CD8-positive, alpha-beta memory T cell (primary cell): ENCODE measurements around the gene CDK7. TPM values are rescaled to one million over a fixed set of nuclear protein-coding genes. Genes with fewer than 3 reads are reported as not detected.

Experiments
- CTCF ChIA-PET: fragments of 350-600 bp; sonication (Branson Sonifier 250); formaldehyde crosslinking; loops from one replicate; lab custom pipeline; 2021; ENCODE audit warnings: antibody characterized with exemption; lab: Charles Lee
- POLR2A ChIA-PET: fragments of 350-600 bp; sonication (Branson Sonifier 250); formaldehyde crosslinking; loops from one replicate; lab custom pipeline; 2021; ENCODE audit warnings: antibody characterized with exemption; lab: Charles Lee
- DNase-seq, 5 donors: peaks; one replicate each; pipeline versions ENCODE4 v3.0.0 to v3.0.0-alpha.2; 2020 to 2022; ENCODE audit warnings: mixed read lengths in 1 of 5
- H3K27ac ChIP-seq: one replicate; pipeline ENCODE4 v1.7.0; 2013; ENCODE audit warnings: low read depth, mild to moderate bottlenecking, low read length, moderate library complexity
- H3K27me3 ChIP-seq: 2 replicates; pipeline ENCODE4 v1.7.0; 2013; ENCODE audit warnings: low read length, mild to moderate bottlenecking; ENCODE audit not compliant: insufficient read depth, poor library complexity, severe bottlenecking
- H3K36me3 ChIP-seq: 2 replicates; pipeline ENCODE4 v1.7.0; 2013; ENCODE audit warnings: mild to moderate bottlenecking, low read length, moderate library complexity; ENCODE audit not compliant: insufficient read depth
- H3K4me1 ChIP-seq: 2 replicates; pipeline ENCODE4 v1.7.0; 2013; ENCODE audit warnings: mild to moderate bottlenecking, low read length, moderate library complexity; ENCODE audit not compliant: insufficient read depth
- H3K4me3 ChIP-seq: 2 replicates; pipeline ENCODE4 v1.7.0; 2013; ENCODE audit warnings: mild to moderate bottlenecking, low read length
- H3K9me3 ChIP-seq: 2 replicates; pipeline ENCODE4 v1.7.0; 2013; ENCODE audit warnings: mild to moderate bottlenecking, low read length
- H3K27ac Mint-ChIP-seq, 8 donors: one replicate each; pipeline ENCODE4 v1.8.0; 2020 to 2021; ENCODE audit warnings: mixed read lengths in 8 of 8, mild to moderate bottlenecking in 6 of 8, inconsistent platforms in 3 of 8, moderate library complexity in 3 of 8
- H3K27me3 Mint-ChIP-seq, 2 donors: one replicate each; pipeline ENCODE4 v1.8.0; 2020 to 2021; ENCODE audit warnings: mixed read lengths in 2 of 2, mild to moderate bottlenecking in 1 of 2, moderate library complexity in 1 of 2
- H3K36me3 Mint-ChIP-seq, 3 donors: one replicate each; pipeline ENCODE4 v1.8.0; 2020 to 2021; ENCODE audit warnings: mixed read lengths in 3 of 3, inconsistent platforms in 1 of 3, mild to moderate bottlenecking in 1 of 3
- H3K4me1 Mint-ChIP-seq, 3 donors: one replicate each; pipeline ENCODE4 v1.8.0; 2020 to 2021; ENCODE audit warnings: mixed read lengths in 3 of 3, inconsistent platforms in 1 of 3, mild to moderate bottlenecking in 1 of 3
- H3K4me3 Mint-ChIP-seq, 7 donors: one replicate each; pipeline ENCODE4 v1.8.0; 2020 to 2021; ENCODE audit warnings: mixed read lengths in 7 of 7, mild to moderate bottlenecking in 6 of 7, moderate library complexity in 4 of 7, inconsistent platforms in 2 of 7
- H3K9me3 Mint-ChIP-seq, 5 donors: one replicate each; pipeline ENCODE4 v1.8.0; 2020 to 2022; ENCODE audit warnings: mixed read lengths in 5 of 5, mild to moderate bottlenecking in 3 of 5, moderate library complexity in 2 of 5, inconsistent platforms in 1 of 5
- polyA plus RNA-seq: library from polyadenylated mRNA; unstranded; fragments of 300-500 nt; fragmentation: Illumina TruSeq; gene quantifications from one replicate; pipeline ENCODE4 v1.2.3, GENCODE V29; 2021
- total RNA-seq, 2 experiments: library from RNA; stranded (reverse); gene quantifications; one replicate each; pipeline ENCODE4 v1.2.3, GENCODE V29; 2021

CDK7 gene
- total and polyA plus RNA-seq, 3 experiments from 2014 or later = 23.8 to 44.8 (median 40.8) TPM

DNA sequence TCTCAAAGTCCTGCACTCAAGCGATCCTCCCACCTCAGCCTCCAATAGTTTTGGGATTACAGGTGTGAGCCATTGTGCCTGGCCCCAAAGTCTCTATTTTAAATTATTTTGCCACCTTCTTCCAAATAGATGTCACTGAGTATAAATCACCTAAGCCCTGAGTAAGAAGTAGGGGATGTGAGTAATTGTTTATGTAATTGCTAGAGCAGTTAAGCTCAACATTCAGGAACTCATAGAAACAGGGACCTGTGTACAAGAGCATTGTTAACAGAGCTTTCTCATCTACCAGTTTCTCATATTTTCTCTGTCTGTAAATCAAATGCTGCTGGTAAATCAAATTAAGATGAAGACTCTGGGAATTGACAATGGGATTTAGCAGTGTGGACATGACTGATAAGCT is 26.3 kb downstream of the CDK7 start:
- H3K27me3 ChIP-seq = no peaks in the 10 kb centered on the region
- no peaks in the 10 kb centered on the region for H3K27me3 Mint-ChIP-seq
- H3K36me3 ChIP-seq = peaks cover 23% of the 10 kb centered on the region
- ChIA-PET POLR2A (no interaction called here), CTCF (no interaction called here)
- no peak overlapping the region for H3K27ac ChIP-seq
- no peaks in the 10 kb centered on the region for H3K4me1 Mint-ChIP-seq
- H3K4me1 ChIP-seq = no peaks in the 10 kb centered on the region
- peaks cover 0 to 77% (median 24%) of the 10 kb centered on the region in 3 donors for H3K36me3 Mint-ChIP-seq
- no peaks in the 10 kb centered on the region for H3K9me3 ChIP-seq
- peak overlapping the region in 1 of 8 donors; percentile 72 for H3K27ac Mint-ChIP-seq
- no peak for DNase-seq
- no peak overlapping the region for H3K4me3 ChIP-seq
- H3K9me3 Mint-ChIP-seq = no peaks in the 10 kb centered on the region
- no peak overlapping the region for H3K4me3 Mint-ChIP-seq

GRCh38 chr5:69265931-69266330 is 31.2 kb downstream of the CDK7 start:
- H3K9me3 ChIP-seq = no peaks in the 10 kb centered on the region
- no peak overlapping the region for H3K4me3 Mint-ChIP-seq
- peaks cover under 1% of the 10 kb centered on the region for H3K4me1 ChIP-seq
- H3K27ac Mint-ChIP-seq = no peak overlapping the region
- ChIA-PET POLR2A (no interaction called here), CTCF (interaction anchor here (1.1 kb wide), 1 partner anchor 11 kb away, joined by 3 read pairs; no protein-coding TSS in a partner anchor)
- H3K27me3 ChIP-seq = no peaks in the 10 kb centered on the region
- no peak overlapping the region for H3K4me3 ChIP-seq
- DNase-seq = no peak
- H3K27me3 Mint-ChIP-seq = no peaks in the 10 kb centered on the region
- peaks cover 0 to under 1% (median 0%) of the 10 kb centered on the region in 3 donors for H3K4me1 Mint-ChIP-seq
- H3K36me3 ChIP-seq = peaks cover 15% of the 10 kb centered on the region
- no peak overlapping the region for H3K27ac ChIP-seq
- H3K36me3 Mint-ChIP-seq = peaks cover 0 to 65% (median 26%) of the 10 kb centered on the region in 3 donors
- H3K9me3 Mint-ChIP-seq = no peaks in the 10 kb centered on the region

- Histone ChIP-seq H3K36me3 (no peaks in the 10 kb centered on the region), H3K9me3 (no peaks in the 10 kb centered on the region), H3K4me3 (no peak overlapping the region), H3K4me1 (peaks cover 4% of the 10 kb centered on the region), H3K27me3 (no peaks in the 10 kb centered on the region), H3K27ac (no peak overlapping the region)
- H3K27me3 Mint-ChIP-seq = no peaks in the 10 kb centered on the region
- no peak for DNase-seq
- ChIA-PET CTCF (no interaction called here), POLR2A (no interaction called here)
- H3K36me3 Mint-ChIP-seq = peaks cover 0 to 58% (median 16%) of the 10 kb centered on the region in 3 donors
- H3K9me3 Mint-ChIP-seq = no peaks in the 10 kb centered on the region
- H3K27ac Mint-ChIP-seq = no peak overlapping the region
- no peak overlapping the region for H3K4me3 Mint-ChIP-seq
- H3K4me1 Mint-ChIP-seq = peaks cover 7 to 12% (median 8%) of the 10 kb centered on the region in 3 donors
Measured at GRCh38 chr5:69268899-69269298, 34.2 kb downstream of the CDK7 start.

- POLR2A ChIA-PET = interaction anchor here (0.6 kb wide), 1 partner anchor 9 kb away, joined by 4 read pairs; no protein-coding TSS in a partner anchor
Measured at GRCh38 chr5:69270840-69271239, 36.2 kb downstream of the CDK7 start.

DNA sequence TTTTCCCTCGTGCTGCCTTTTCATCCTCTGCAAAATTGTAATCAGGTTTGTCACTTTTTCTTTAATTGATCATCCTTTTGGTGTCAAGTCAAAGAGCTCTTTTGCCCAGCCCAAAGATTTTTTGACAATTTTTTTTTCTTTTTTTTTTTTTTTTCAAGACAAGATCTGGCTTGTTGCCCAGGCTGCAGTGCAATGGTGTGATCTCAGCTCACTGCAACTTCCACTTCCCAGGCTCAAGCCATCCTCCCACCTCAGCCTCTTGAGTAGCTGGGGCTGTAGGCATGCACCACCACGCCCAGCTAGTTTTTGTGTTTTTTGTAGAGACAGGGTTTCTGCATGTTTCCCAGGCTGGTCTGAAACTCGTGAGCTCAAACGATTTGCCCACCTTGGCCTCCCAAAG is 36.7 kb downstream of the CDK7 start:
- Mint-ChIP-seq H3K4me1 (peaks cover 7 to 12% (median 8%) of the 10 kb centered on the region in 3 donors), H3K36me3 (peaks cover 0 to 61% (median 9%) of the 10 kb centered on the region in 3 donors), H3K27me3 (no peaks in the 10 kb centered on the region), H3K9me3 (no peaks in the 10 kb centered on the region), H3K27ac (peak overlapping the region in 4 of 8 donors; percentile 4 to 78 (median 48)), H3K4me3 (no peak overlapping the region)
- no peak overlapping the region for H3K27ac ChIP-seq
- peaks cover 4% of the 10 kb centered on the region for H3K4me1 ChIP-seq
- H3K4me3 ChIP-seq = no peak overlapping the region
- H3K36me3 ChIP-seq = no peaks in the 10 kb centered on the region
- DNase-seq = no peak
- H3K27me3 ChIP-seq = no peaks in the 10 kb centered on the region
- CTCF ChIA-PET = interaction anchor here (0.8 kb wide), 1 partner anchor 18 kb away, joined by 3 read pairs; no protein-coding TSS in a partner anchor
- H3K9me3 ChIP-seq = no peaks in the 10 kb centered on the region
- POLR2A ChIA-PET = no interaction called here

More at GRCh38 chr5:69270840-69271239, 36.2 kb downstream of the CDK7 start:
- H3K4me1 ChIP-seq = peaks cover 4% of the 10 kb centered on the region
- CTCF ChIA-PET = interaction anchor here (0.8 kb wide), 1 partner anchor 18 kb away, joined by 3 read pairs; no protein-coding TSS in a partner anchor
- Mint-ChIP-seq H3K27me3 (no peaks in the 10 kb centered on the region), H3K9me3 (no peaks in the 10 kb centered on the region), H3K4me1 (peaks cover 7 to 12% (median 8%) of the 10 kb centered on the region in 3 donors), H3K27ac (peak overlapping the region in 3 of 8 donors; percentile 4 to 68 (median 29)), H3K36me3 (peaks cover 0 to 57% (median 9%) of the 10 kb centered on the region in 3 donors), H3K4me3 (no peak overlapping the region)
- no peaks in the 10 kb centered on the region for H3K36me3 ChIP-seq
- DNase-seq = no peak
- no peak overlapping the region for H3K4me3 ChIP-seq
- no peaks in the 10 kb centered on the region for H3K9me3 ChIP-seq
- no peaks in the 10 kb centered on the region for H3K27me3 ChIP-seq
- no peak overlapping the region for H3K27ac ChIP-seq

- DNase-seq = no peak
- CTCF ChIA-PET = interaction anchor here (1.2 kb wide), 1 partner anchor 22 kb away, joined by 3 read pairs; no protein-coding TSS in a partner anchor
- Histone ChIP-seq H3K4me3 (no peak overlapping the region), H3K36me3 (no peaks in the 10 kb centered on the region), H3K27me3 (no peaks in the 10 kb centered on the region), H3K4me1 (peaks cover 4% of the 10 kb centered on the region), H3K9me3 (no peaks in the 10 kb centered on the region), H3K27ac (no peak overlapping the region)
- Mint-ChIP-seq H3K27me3 (no peaks in the 10 kb centered on the region), H3K36me3 (peaks cover 0 to 65% (median 17%) of the 10 kb centered on the region in 3 donors), H3K4me1 (peaks cover 7 to 12% (median 8%) of the 10 kb centered on the region in 3 donors), H3K27ac (no peak overlapping the region), H3K9me3 (no peaks in the 10 kb centered on the region), H3K4me3 (no peak overlapping the region)
- POLR2A ChIA-PET = no interaction called here
Measured at GRCh38 chr5:69275563-69275962, 40.9 kb downstream of the CDK7 start.

DNA sequence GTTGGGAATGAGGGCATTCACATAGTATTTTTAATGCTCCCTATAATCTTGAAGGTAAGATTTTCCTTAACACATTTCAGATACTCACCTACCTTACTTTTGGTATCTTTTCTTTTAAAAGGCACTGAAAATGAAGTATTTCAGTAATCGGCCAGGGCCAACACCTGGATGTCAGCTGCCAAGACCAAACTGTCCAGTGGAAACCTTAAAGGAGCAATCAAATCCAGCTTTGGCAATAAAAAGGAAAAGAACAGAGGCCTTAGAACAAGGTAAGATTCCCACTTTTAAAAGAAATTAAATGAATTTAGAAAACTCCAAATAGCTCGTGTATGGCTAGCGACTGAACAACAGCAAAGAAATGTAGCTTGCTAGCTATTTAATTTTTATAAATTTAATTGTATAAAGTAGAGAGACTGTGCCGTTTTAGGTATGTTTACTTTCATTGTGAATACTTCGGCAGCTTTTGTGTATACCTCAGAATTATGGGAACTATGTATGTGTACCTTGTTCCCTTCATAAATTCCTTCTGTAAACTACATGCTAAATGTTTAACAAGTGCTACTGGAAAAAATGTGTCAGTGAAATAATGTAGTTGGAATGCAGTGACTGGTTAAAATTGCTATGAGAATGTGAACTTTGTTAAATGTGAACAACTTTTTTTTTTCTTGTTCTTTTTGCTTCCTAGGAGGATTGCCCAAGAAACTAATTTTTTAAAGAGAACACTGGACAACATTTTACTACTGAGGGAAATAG is 41.9 kb downstream of the CDK7 start:
- H3K27me3 Mint-ChIP-seq = no peaks in the 10 kb centered on the region
- no peaks in the 10 kb centered on the region for H3K9me3 Mint-ChIP-seq
- CTCF ChIA-PET = interaction anchor here (1.2 kb wide), 1 partner anchor 21 kb away, joined by 3 read pairs; no protein-coding TSS in a partner anchor
- Histone ChIP-seq H3K27me3 (no peaks in the 10 kb centered on the region), H3K4me3 (no peak overlapping the region), H3K9me3 (no peaks in the 10 kb centered on the region), H3K27ac (no peak overlapping the region), H3K36me3 (no peaks in the 10 kb centered on the region), H3K4me1 (no peaks in the 10 kb centered on the region)
- H3K36me3 Mint-ChIP-seq = peaks cover 0 to 68% (median 13%) of the 10 kb centered on the region in 3 donors
- H3K4me3 Mint-ChIP-seq = no peak overlapping the region
- peak overlapping the region in 1 of 8 donors; percentile 43 for H3K27ac Mint-ChIP-seq
- peaks cover 3 to 7% (median 4%) of the 10 kb centered on the region in 3 donors for H3K4me1 Mint-ChIP-seq
- POLR2A ChIA-PET = no interaction called here
- no peak for DNase-seq

GRCh38 chr5:69279517-69279916 is 44.8 kb downstream of the CDK7 start:
- H3K27ac ChIP-seq = no peak overlapping the region
- POLR2A ChIA-PET = interaction anchor here (0.5 to 0.6 kb wide), 2 partner anchors 9 to 10 kb away, joined by 3 to 4 read pairs; no protein-coding TSS in a partner anchor
- H3K27me3 ChIP-seq = no peaks in the 10 kb centered on the region
- peak overlapping the region in 4 of 8 donors; percentile 28 to 69 (median 46) for H3K27ac Mint-ChIP-seq
- no peaks in the 10 kb centered on the region for H3K36me3 ChIP-seq
- no peak overlapping the region for H3K4me3 ChIP-seq
- no peaks in the 10 kb centered on the region for H3K27me3 Mint-ChIP-seq
- no peaks in the 10 kb centered on the region for H3K9me3 Mint-ChIP-seq
- H3K4me1 ChIP-seq = no peaks in the 10 kb centered on the region
- peaks cover 0 to 60% (median 19%) of the 10 kb centered on the region in 3 donors for H3K36me3 Mint-ChIP-seq
- DNase-seq = no peak
- no peaks in the 10 kb centered on the region for H3K4me1 Mint-ChIP-seq
- CTCF ChIA-PET = interaction anchor here (0.9 kb wide), 1 partner anchor 10 kb away, joined by 3 read pairs; no protein-coding TSS in a partner anchor
- H3K4me3 Mint-ChIP-seq = no peak overlapping the region
- no peaks in the 10 kb centered on the region for H3K9me3 ChIP-seq
